ENCODE data around the gene LRRC37A2. TPM values are rescaled to one million over a fixed set of nuclear protein-coding genes. Genes with fewer than 3 reads are reported as not detected.
"Not testable (repeated sequence)": the region's sequence is repeated elsewhere in the genome, so short reads cannot be mapped to it uniquely, and the experiment has no call there.

Gene LRRC37A2
- polyA plus RNA-seq, 4 donors = 1.6 to 31.2 (median 3.7) TPM

- H3K4me1 ChIP-seq (ENCODE audit: control insufficient read depth in 3 of 3, insufficient read depth in 2 of 3, low read depth in 1 of 3, low read length in 2 of 3); H3K36me3 ChIP-seq (ENCODE audit: control insufficient read depth in 3 of 3, insufficient read depth in 2 of 3, low read depth in 1 of 3, low read length in 3 of 3); DNase-seq; H3K27ac ChIP-seq (ENCODE audit: low read depth in 1 of 3, low read length in 2 of 3); H3K4me3 ChIP-seq (ENCODE audit: low read depth in 1 of 3, low read length in 3 of 3); H3K9me3 ChIP-seq (ENCODE audit: control insufficient read depth in 2 of 2, insufficient read depth in 1 of 2, low read depth in 1 of 2, low read length in 1 of 2); FAIRE-seq; H3K27me3 ChIP-seq (ENCODE audit: control insufficient read depth in 3 of 3, insufficient read depth in 3 of 3, low read length in 3 of 3): not testable (repeated sequence)
- WGBS, 3 donors = 98% methylated on average over 5 to 6 of the region's 7 CpGs
Observed at GRCh38 chr17:46505896-46506295, 6.4 kb upstream of the LRRC37A2 start.

GRCh38 chr17:46534716-46535115, 22.4 kb downstream of the LRRC37A2 start:
- DNase-seq; H3K36me3 ChIP-seq (ENCODE audit: control insufficient read depth in 3 of 3, insufficient read depth in 2 of 3, low read depth in 1 of 3, low read length in 3 of 3); H3K27ac ChIP-seq (ENCODE audit: low read depth in 1 of 3, low read length in 2 of 3); H3K9me3 ChIP-seq (ENCODE audit: control insufficient read depth in 2 of 2, insufficient read depth in 1 of 2, low read depth in 1 of 2, low read length in 1 of 2); FAIRE-seq; H3K4me1 ChIP-seq (ENCODE audit: control insufficient read depth in 3 of 3, insufficient read depth in 2 of 3, low read depth in 1 of 3, low read length in 2 of 3); H3K27me3 ChIP-seq (ENCODE audit: control insufficient read depth in 3 of 3, insufficient read depth in 3 of 3, low read length in 3 of 3); H3K4me3 ChIP-seq (ENCODE audit: low read depth in 1 of 3, low read length in 3 of 3): not testable (repeated sequence)
- whole genome bisulfite sequencing, 3 donors = 93 to 96% (median 94%) methylated on average over 15 to 22 of the region's 22 CpGs

- DNase-seq = not testable (repeated sequence)
Observed at GRCh38 chr17:46548607-46549006, 36.3 kb downstream of the LRRC37A2 start.

GRCh38 chr17:46559155-46559554, 46.9 kb downstream of the LRRC37A2 start:
- H3K9me3 ChIP-seq (ENCODE audit: control insufficient read depth in 2 of 2, insufficient read depth in 1 of 2, low read depth in 1 of 2, low read length in 1 of 2); H3K4me3 ChIP-seq (ENCODE audit: low read depth in 1 of 3, low read length in 3 of 3); H3K4me1 ChIP-seq (ENCODE audit: control insufficient read depth in 3 of 3, insufficient read depth in 2 of 3, low read depth in 1 of 3, low read length in 2 of 3); H3K27ac ChIP-seq (ENCODE audit: low read depth in 1 of 3, low read length in 2 of 3); DNase-seq; FAIRE-seq; H3K36me3 ChIP-seq (ENCODE audit: control insufficient read depth in 3 of 3, insufficient read depth in 2 of 3, low read depth in 1 of 3, low read length in 3 of 3); H3K27me3 ChIP-seq (ENCODE audit: control insufficient read depth in 3 of 3, insufficient read depth in 3 of 3, low read length in 3 of 3): not testable (repeated sequence)
- WGBS, 3 donors = no CpG with 5 or more reads among the region's 20 CpGs

More at GRCh38 chr17:46548607-46549006, 36.3 kb downstream of the LRRC37A2 start:
- FAIRE-seq; H3K4me3 ChIP-seq (ENCODE audit: low read depth in 1 of 3, low read length in 3 of 3); H3K27me3 ChIP-seq (ENCODE audit: control insufficient read depth in 3 of 3, insufficient read depth in 3 of 3, low read length in 3 of 3); H3K27ac ChIP-seq (ENCODE audit: low read depth in 1 of 3, low read length in 2 of 3); H3K36me3 ChIP-seq (ENCODE audit: control insufficient read depth in 3 of 3, insufficient read depth in 2 of 3, low read depth in 1 of 3, low read length in 3 of 3); H3K9me3 ChIP-seq (ENCODE audit: control insufficient read depth in 2 of 2, insufficient read depth in 1 of 2, low read depth in 1 of 2, low read length in 1 of 2); H3K4me1 ChIP-seq (ENCODE audit: control insufficient read depth in 3 of 3, insufficient read depth in 2 of 3, low read depth in 1 of 3, low read length in 2 of 3): not testable (repeated sequence)
- 93 to 96% (median 96%) methylated on average over 9 of the region's 10 CpGs for WGBS, 3 donors

- not testable (repeated sequence) for H3K4me3 ChIP-seq (ENCODE audit: low read depth in 1 of 3, low read length in 3 of 3); H3K9me3 ChIP-seq (ENCODE audit: control insufficient read depth in 2 of 2, insufficient read depth in 1 of 2, low read depth in 1 of 2, low read length in 1 of 2); DNase-seq; H3K36me3 ChIP-seq (ENCODE audit: control insufficient read depth in 3 of 3, insufficient read depth in 2 of 3, low read depth in 1 of 3, low read length in 3 of 3); H3K4me1 ChIP-seq (ENCODE audit: control insufficient read depth in 3 of 3, insufficient read depth in 2 of 3, low read depth in 1 of 3, low read length in 2 of 3); FAIRE-seq; H3K27me3 ChIP-seq (ENCODE audit: control insufficient read depth in 3 of 3, insufficient read depth in 3 of 3, low read length in 3 of 3); H3K27ac ChIP-seq (ENCODE audit: low read depth in 1 of 3, low read length in 2 of 3)
- WGBS, 3 donors = no CpG with 5 or more reads among the region's 3 CpGs
Observed at GRCh38 chr17:46560048-46560447, 47.8 kb downstream of the LRRC37A2 start.

GRCh38 chr17:46566284-46566683, 54.0 kb downstream of the LRRC37A2 start:
- WGBS, 3 donors = no CpG with 5 or more reads among the region's 2 CpGs
- H3K4me1 ChIP-seq (ENCODE audit: control insufficient read depth in 3 of 3, insufficient read depth in 2 of 3, low read depth in 1 of 3, low read length in 2 of 3); H3K36me3 ChIP-seq (ENCODE audit: control insufficient read depth in 3 of 3, insufficient read depth in 2 of 3, low read depth in 1 of 3, low read length in 3 of 3); H3K27me3 ChIP-seq (ENCODE audit: control insufficient read depth in 3 of 3, insufficient read depth in 3 of 3, low read length in 3 of 3); FAIRE-seq; H3K27ac ChIP-seq (ENCODE audit: low read depth in 1 of 3, low read length in 2 of 3); H3K9me3 ChIP-seq (ENCODE audit: control insufficient read depth in 2 of 2, insufficient read depth in 1 of 2, low read depth in 1 of 2, low read length in 1 of 2); DNase-seq; H3K4me3 ChIP-seq (ENCODE audit: low read depth in 1 of 3, low read length in 3 of 3): not testable (repeated sequence)

- not testable (repeated sequence) for DNase-seq; H3K4me3 ChIP-seq (ENCODE audit: low read depth in 1 of 3, low read length in 3 of 3); H3K27me3 ChIP-seq (ENCODE audit: control insufficient read depth in 3 of 3, insufficient read depth in 3 of 3, low read length in 3 of 3); H3K4me1 ChIP-seq (ENCODE audit: control insufficient read depth in 3 of 3, insufficient read depth in 2 of 3, low read depth in 1 of 3, low read length in 2 of 3); FAIRE-seq; H3K36me3 ChIP-seq (ENCODE audit: control insufficient read depth in 3 of 3, insufficient read depth in 2 of 3, low read depth in 1 of 3, low read length in 3 of 3); H3K9me3 ChIP-seq (ENCODE audit: control insufficient read depth in 2 of 2, insufficient read depth in 1 of 2, low read depth in 1 of 2, low read length in 1 of 2); H3K27ac ChIP-seq (ENCODE audit: low read depth in 1 of 3, low read length in 2 of 3)
- WGBS, 3 donors = no CpG with 5 or more reads among the region's 1 CpG
Observed at GRCh38 chr17:46566980-46567379, 54.7 kb downstream of the LRRC37A2 start.

- H3K36me3 ChIP-seq (ENCODE audit: control insufficient read depth in 3 of 3, insufficient read depth in 2 of 3, low read depth in 1 of 3, low read length in 3 of 3); H3K4me1 ChIP-seq (ENCODE audit: control insufficient read depth in 3 of 3, insufficient read depth in 2 of 3, low read depth in 1 of 3, low read length in 2 of 3); FAIRE-seq; H3K27me3 ChIP-seq (ENCODE audit: control insufficient read depth in 3 of 3, insufficient read depth in 3 of 3, low read length in 3 of 3); DNase-seq; H3K4me3 ChIP-seq (ENCODE audit: low read depth in 1 of 3, low read length in 3 of 3); H3K9me3 ChIP-seq (ENCODE audit: control insufficient read depth in 2 of 2, insufficient read depth in 1 of 2, low read depth in 1 of 2, low read length in 1 of 2); H3K27ac ChIP-seq (ENCODE audit: low read depth in 1 of 3, low read length in 2 of 3): not testable (repeated sequence)
- WGBS, 3 donors = no CpG with 5 or more reads among the region's 4 CpGs
Observed at GRCh38 chr17:46571796-46572195, 59.5 kb downstream of the LRRC37A2 start.

Data from small intestine (tissue), 7 donors.